GM19025 (cell line): ENCODE data around the gene ERGIC1.
"Not testable (repeated sequence)": the region's sequence is repeated elsewhere in the genome, so short reads cannot be mapped to it uniquely, and the experiment has no call there.

Experiments
- ATAC-seq: cut with Tn5 transposase; IDR thresholded peaks from one replicate; pipeline ENCODE4 v1.9.1; 2021; ENCODE audit warnings: mild to moderate bottlenecking, low read depth, moderate library complexity; ENCODE audit not compliant: unreplicated experiment

Gene ERGIC1

GRCh38 chr5:172800088-172800551 is 33.9 kb upstream of the ERGIC1 start:
- no peak for ATAC-seq

- no peak for ATAC-seq
Observed at GRCh38 chr5:172801179-172801671, 32.8 kb upstream of the ERGIC1 start.

GRCh38 chr5:172802112-172802511 is 31.9 kb upstream of the ERGIC1 start:
- ATAC-seq = no peak

GRCh38 chr5:172802567-172803176 is 31.4 kb upstream of the ERGIC1 start:
- no peak for ATAC-seq

- ATAC-seq = no peak
Observed at GRCh38 chr5:172805018-172805683, 28.9 kb upstream of the ERGIC1 start.

GRCh38 chr5:172805736-172806255 is 28.3 kb upstream of the ERGIC1 start:
- ATAC-seq = no peak

- ATAC-seq = peak; percentile 94
Observed at GRCh38 chr5:172806897-172807672, 27.0 kb upstream of the ERGIC1 start.

GRCh38 chr5:172807766-172808311 is 26.2 kb upstream of the ERGIC1 start:
- ATAC-seq = no peak

GRCh38 chr5:172809774-172810173 is 24.3 kb upstream of the ERGIC1 start:
- no peak for ATAC-seq

GRCh38 chr5:172810996-172811395 is 23.1 kb upstream of the ERGIC1 start:
- not testable (repeated sequence) for ATAC-seq

- no peak for ATAC-seq
Observed at GRCh38 chr5:172815631-172816030, 18.4 kb upstream of the ERGIC1 start.

- ATAC-seq = no peak
Observed at GRCh38 chr5:172816925-172817562, 17.0 kb upstream of the ERGIC1 start.

- no peak for ATAC-seq
Observed at GRCh38 chr5:172817664-172818063, 16.4 kb upstream of the ERGIC1 start.

GRCh38 chr5:172818081-172818480 is 16.0 kb upstream of the ERGIC1 start:
- no peak for ATAC-seq

GRCh38 chr5:172819569-172819968 is 14.5 kb upstream of the ERGIC1 start:
- no peak for ATAC-seq

GRCh38 chr5:172820046-172820767 is 13.8 kb upstream of the ERGIC1 start:
- no peak for ATAC-seq

- ATAC-seq = no peak
Observed at GRCh38 chr5:172821340-172821985, 12.6 kb upstream of the ERGIC1 start.

- no peak for ATAC-seq
Observed at GRCh38 chr5:172823840-172824362, 10.2 kb upstream of the ERGIC1 start.
